ENCODE results near the gene TMEM232. TPM values are rescaled to one million over a fixed set of nuclear protein-coding genes. Genes with fewer than 3 reads are reported as not detected.

TMEM232 gene
- total and polyA plus RNA-seq, 2 experiments from 2014 or later = 0.78 to 6.2 TPM

DNA sequence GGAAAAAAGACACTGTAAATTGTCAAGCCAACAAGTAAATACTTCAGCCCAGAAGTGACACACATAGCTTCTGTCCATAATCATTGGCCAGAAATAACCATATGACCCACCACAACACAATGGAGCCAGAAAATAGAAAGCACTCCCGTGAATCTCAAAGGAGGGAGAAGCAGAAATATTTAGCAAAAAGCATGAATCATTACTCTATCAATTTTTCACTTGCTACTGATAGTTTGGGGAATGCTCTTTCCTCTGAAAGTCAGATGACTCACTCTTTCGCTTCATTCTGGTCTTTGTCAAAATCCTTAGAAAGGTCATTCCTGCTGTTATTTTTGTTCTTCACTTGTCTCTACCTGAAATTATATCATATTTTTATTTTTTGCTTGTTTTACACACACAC, 312.6 kb downstream of the TMEM232 start:
- H3K4me2 ChIP-seq (ENCODE audit: unreplicated experiment) = no peak overlapping the region
- H4K20me1 ChIP-seq (ENCODE audit: insufficient read depth) = no peaks in the 10 kb centered on the region
- TF ChIP-seq EZH2phosphoT487 (IDR thresholded peaks at IDR 0.05; ENCODE audit: insufficient read depth, low read depth) (no peak), EZH2 (IDR thresholded peaks at IDR 0.05; ENCODE audit: insufficient read depth, poor library complexity, severe bottlenecking) (no peak)
- no peak overlapping the region for H2AFZ ChIP-seq
- H3K79me2 ChIP-seq (ENCODE audit: insufficient read depth) = no peaks in the 10 kb centered on the region
- peak; percentile 50 for DNase-seq
- H3K9me3 ChIP-seq (ENCODE audit: low read depth) = no peaks in the 10 kb centered on the region
- H3K9ac ChIP-seq = no peak overlapping the region
- H3K27ac ChIP-seq = no peak overlapping the region
- no peaks in the 10 kb centered on the region; the same call in 1 of the 2 replicates for H3K9me2 ChIP-seq (ENCODE audit: insufficient read depth)
- H3K4me1 ChIP-seq (ENCODE audit: insufficient read depth) = peaks cover 29% of the 10 kb centered on the region
- 45 to 46% methylated on average over 2 of the region's 2 CpGs for WGBS, 2 experiments (ENCODE audit: low coverage in 1 of 2, low lambda C conversion rate in 2 of 2, missing lambda C conversion rate in 2 of 2)
- in situ Hi-C loops (cut with MboI) = no loop called here
- peaks cover 10% of the 10 kb centered on the region for H3F3A ChIP-seq (ENCODE audit: insufficient read depth)
- H3K4me3 ChIP-seq = no peak overlapping the region
- H3K27me3 ChIP-seq (replicated peaks; ENCODE audit: insufficient read depth) = no peaks in the 10 kb centered on the region
- no peaks in the 10 kb centered on the region for H3K36me3 ChIP-seq (ENCODE audit: low read depth)

DNA sequence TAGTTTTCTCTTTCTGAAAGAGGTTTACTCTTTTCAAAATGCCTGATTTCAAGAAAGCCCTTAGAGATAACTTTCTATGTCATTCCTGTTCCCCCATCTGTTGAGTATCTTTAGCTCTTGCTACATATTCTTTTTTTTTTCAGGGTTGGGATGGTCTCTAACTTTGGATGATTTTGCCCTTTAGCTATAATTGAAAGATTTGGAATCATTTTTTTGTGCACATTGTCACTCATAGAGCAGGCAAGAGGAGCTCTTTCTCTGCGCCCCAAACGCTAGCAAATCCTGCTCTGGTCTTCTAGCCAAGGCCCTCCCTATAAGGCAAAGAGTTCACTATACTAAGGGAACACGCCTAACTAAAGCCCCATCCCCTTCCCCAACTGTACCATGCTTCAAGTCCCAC, 316.9 kb downstream of the TMEM232 start:
- in situ Hi-C loops (cut with MboI) = no loop called here

DNA sequence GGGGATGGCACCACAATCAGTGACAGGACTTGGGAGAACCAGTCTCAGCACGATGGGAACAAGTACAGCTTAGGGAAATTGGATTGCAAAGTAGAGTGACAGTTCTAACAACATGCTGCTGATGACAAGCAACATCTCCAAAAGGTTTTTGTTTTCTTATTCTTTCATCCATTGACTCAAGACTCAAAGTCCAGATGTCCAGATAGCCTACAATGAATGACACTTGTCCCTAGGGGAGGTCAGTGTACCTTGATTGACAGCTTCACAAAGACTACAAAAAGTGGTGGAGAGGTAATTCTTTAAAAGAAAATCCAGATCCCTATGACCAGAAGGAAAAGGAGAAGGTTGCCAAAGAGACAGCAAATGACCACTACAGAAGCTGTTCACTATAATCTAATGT, 323.9 kb downstream of the TMEM232 start:
- TF ChIP-seq EZH2phosphoT487 (IDR thresholded peaks at IDR 0.05; ENCODE audit: insufficient read depth, low read depth) (no peak), EZH2 (IDR thresholded peaks at IDR 0.05; ENCODE audit: insufficient read depth, poor library complexity, severe bottlenecking) (no peak)
- WGBS, 2 experiments (ENCODE audit: low coverage in 1 of 2, low lambda C conversion rate in 2 of 2, missing lambda C conversion rate in 2 of 2) = 82 to 88% methylated on average over 1 of the region's 1 CpG
- H3K27ac ChIP-seq = no peak overlapping the region

More for the DNA sequence above, 316.9 kb downstream of the TMEM232 start:
- H3K36me3 ChIP-seq (ENCODE audit: low read depth) = no peaks in the 10 kb centered on the region
- H3K4me2 ChIP-seq (ENCODE audit: unreplicated experiment) = no peak overlapping the region
- no peaks in the 10 kb centered on the region for H3K27me3 ChIP-seq (replicated peaks; ENCODE audit: insufficient read depth)
- H3K4me1 ChIP-seq (ENCODE audit: insufficient read depth) = peaks cover 12% of the 10 kb centered on the region
- peaks cover 10% of the 10 kb centered on the region for H3F3A ChIP-seq (ENCODE audit: insufficient read depth)
- H2AFZ ChIP-seq = no peak overlapping the region
- H3K4me3 ChIP-seq = no peak overlapping the region
- no peaks in the 10 kb centered on the region for H3K79me2 ChIP-seq (ENCODE audit: insufficient read depth)
- H3K9me2 ChIP-seq (ENCODE audit: insufficient read depth) = no peaks in the 10 kb centered on the region; the same call in 1 of the 2 replicates
- 83 to 87% methylated on average over 3 of the region's 3 CpGs for WGBS, 2 experiments (ENCODE audit: low coverage in 1 of 2, low lambda C conversion rate in 2 of 2, missing lambda C conversion rate in 2 of 2)
- TF ChIP-seq EZH2 (IDR thresholded peaks at IDR 0.05; ENCODE audit: insufficient read depth, poor library complexity, severe bottlenecking) = no peak
- no peak for TF ChIP-seq EZH2phosphoT487 (IDR thresholded peaks at IDR 0.05; ENCODE audit: insufficient read depth, low read depth)
- no peaks in the 10 kb centered on the region for H3K9me3 ChIP-seq (ENCODE audit: low read depth)
- no peaks in the 10 kb centered on the region for H4K20me1 ChIP-seq (ENCODE audit: insufficient read depth)
- no peak overlapping the region for H3K27ac ChIP-seq
- H3K9ac ChIP-seq = no peak overlapping the region
- DNase-seq = no peak

GRCh38 chr5:110401881-110402280, 324.6 kb downstream of the TMEM232 start:
- H3K79me2 ChIP-seq (ENCODE audit: insufficient read depth) = no peaks in the 10 kb centered on the region
- peak overlapping the region; percentile 40; the same call in 1 of the 2 replicates for H2AFZ ChIP-seq
- no peaks in the 10 kb centered on the region for H3K36me3 ChIP-seq (ENCODE audit: low read depth)
- H3K27ac ChIP-seq = no peak overlapping the region
- 24 to 26% methylated on average over 4 of the region's 4 CpGs for WGBS, 2 experiments (ENCODE audit: low coverage in 1 of 2, low lambda C conversion rate in 2 of 2, missing lambda C conversion rate in 2 of 2)
- no peaks in the 10 kb centered on the region for H3K27me3 ChIP-seq (replicated peaks; ENCODE audit: insufficient read depth)
- H3F3A ChIP-seq (ENCODE audit: insufficient read depth) = no peaks in the 10 kb centered on the region
- H3K9me3 ChIP-seq (ENCODE audit: low read depth) = no peaks in the 10 kb centered on the region
- no peaks in the 10 kb centered on the region for H3K9me2 ChIP-seq (ENCODE audit: insufficient read depth)
- H4K20me1 ChIP-seq (ENCODE audit: insufficient read depth) = no peaks in the 10 kb centered on the region
- no peak for TF ChIP-seq EZH2phosphoT487 (IDR thresholded peaks at IDR 0.05; ENCODE audit: insufficient read depth, low read depth)
- TF ChIP-seq EZH2 (IDR thresholded peaks at IDR 0.05; ENCODE audit: insufficient read depth, poor library complexity, severe bottlenecking) = no peak
- H3K9ac ChIP-seq = no peak overlapping the region
- DNase-seq = peak; percentile 72
- peak overlapping the region; percentile 29 for H3K4me2 ChIP-seq (ENCODE audit: unreplicated experiment)
- in situ Hi-C loops (cut with MboI) = no loop called here
- peaks cover 7% of the 10 kb centered on the region for H3K4me1 ChIP-seq (ENCODE audit: insufficient read depth)
- H3K4me3 ChIP-seq = no peak overlapping the region

More for the DNA sequence above, 323.9 kb downstream of the TMEM232 start:
- H2AFZ ChIP-seq = no peak overlapping the region
- H3K9me3 ChIP-seq (ENCODE audit: low read depth) = no peaks in the 10 kb centered on the region
- H3K4me1 ChIP-seq (ENCODE audit: insufficient read depth) = peaks cover 7% of the 10 kb centered on the region
- no peak overlapping the region for H3K9ac ChIP-seq
- no peaks in the 10 kb centered on the region for H3F3A ChIP-seq (ENCODE audit: insufficient read depth)
- H4K20me1 ChIP-seq (ENCODE audit: insufficient read depth) = no peaks in the 10 kb centered on the region
- H3K4me2 ChIP-seq (ENCODE audit: unreplicated experiment) = peak overlapping the region; percentile 29
- no peaks in the 10 kb centered on the region for H3K36me3 ChIP-seq (ENCODE audit: low read depth)
- no peaks in the 10 kb centered on the region for H3K27me3 ChIP-seq (replicated peaks; ENCODE audit: insufficient read depth)
- no peaks in the 10 kb centered on the region for H3K79me2 ChIP-seq (ENCODE audit: insufficient read depth)
- in situ Hi-C loops (cut with MboI) = no loop called here
- no peak for DNase-seq
- no peaks in the 10 kb centered on the region for H3K9me2 ChIP-seq (ENCODE audit: insufficient read depth)
- H3K4me3 ChIP-seq = no peak overlapping the region

- 95 to 96% methylated on average over 2 of the region's 2 CpGs for WGBS, 2 experiments (ENCODE audit: low coverage in 1 of 2, low lambda C conversion rate in 2 of 2, missing lambda C conversion rate in 2 of 2)
- no peaks in the 10 kb centered on the region for H3K9me2 ChIP-seq (ENCODE audit: insufficient read depth)
- H3K4me3 ChIP-seq = no peak overlapping the region
- no peak overlapping the region for H3K4me2 ChIP-seq (ENCODE audit: unreplicated experiment)
- DNase-seq = no peak
- no peaks in the 10 kb centered on the region for H3K27me3 ChIP-seq (replicated peaks; ENCODE audit: insufficient read depth)
- no peak for TF ChIP-seq EZH2phosphoT487 (IDR thresholded peaks at IDR 0.05; ENCODE audit: insufficient read depth, low read depth)
- TF ChIP-seq EZH2 (IDR thresholded peaks at IDR 0.05; ENCODE audit: insufficient read depth, poor library complexity, severe bottlenecking) = no peak
- no peaks in the 10 kb centered on the region for H3F3A ChIP-seq (ENCODE audit: insufficient read depth)
- H3K9ac ChIP-seq = no peak overlapping the region
- H4K20me1 ChIP-seq (ENCODE audit: insufficient read depth) = no peaks in the 10 kb centered on the region
- in situ Hi-C loops (cut with MboI) = no loop called here
- no peak overlapping the region for H2AFZ ChIP-seq
- H3K4me1 ChIP-seq (ENCODE audit: insufficient read depth) = peaks cover 7% of the 10 kb centered on the region
- no peak overlapping the region for H3K27ac ChIP-seq
- no peaks in the 10 kb centered on the region for H3K79me2 ChIP-seq (ENCODE audit: insufficient read depth)
- no peaks in the 10 kb centered on the region for H3K9me3 ChIP-seq (ENCODE audit: low read depth)
- no peaks in the 10 kb centered on the region for H3K36me3 ChIP-seq (ENCODE audit: low read depth)
Measured at GRCh38 chr5:110398951-110399350, 327.5 kb downstream of the TMEM232 start.

Data from GM23248 (cell line).